SK-N-SH (cell line): ENCODE measurements around the gene GNAS. TPM values are rescaled to one million over a fixed set of nuclear protein-coding genes. Genes with fewer than 3 reads are reported as not detected.

Experiments used
- CTCF ChIA-PET: fragments of 300-600, 350-600 bp; formaldehyde crosslinking; extraction: SDS; loops from one replicate; lab custom pipeline; 2021; lab: Yijun Ruan, JAX
- POLR2A ChIA-PET: fragments of 350-600 bp; sonication (Branson Sonifier 250); formaldehyde crosslinking; extraction: SDS; loops from one replicate; lab custom pipeline; 2020; ENCODE audit warnings: antibody characterized with exemption, inconsistent platforms; lab: Yijun Ruan, JAX
- DNase-seq: peaks from one replicate; pipeline ENCODE4 v3.0.0; 2012
- H2AFZ ChIP-seq: fragments of 200-600 bp; sonication (generic); 2 replicates; pipeline ENCODE4 v1.8.1; 2016; ENCODE audit warnings: antibody characterized with exemption, mild to moderate bottlenecking, low read depth
- H3F3A ChIP-seq: fragments of 200-600 bp; sonication (generic); replicated peaks from 2 replicates; pipeline ENCODE3; 2016; ENCODE audit warnings: antibody characterized with exemption, mild to moderate bottlenecking; ENCODE audit not compliant: insufficient read depth
- H3K27ac ChIP-seq, 2 experiments: fragments of 200-500 bp in 1 of 2; fragments of 200-600 bp in 1 of 2; sonication (Bioruptor generic) in 1 of 2; sonication (generic), shearing (Covaris generic) in 1 of 2; 2 replicates each; pipeline versions ENCODE4 v1.5.1 to v1.6.1; 2014 to 2016; ENCODE audit warnings: low read depth in 2 of 2, inconsistent platforms in 1 of 2, low read length in 1 of 2, mild to moderate bottlenecking in 1 of 2, mixed read lengths in 1 of 2
- H3K27me3 ChIP-seq: fragments of 200-600 bp; sonication (generic), shearing (Covaris generic); 2 replicates; pipeline ENCODE4 v1.6.1; 2016; ENCODE audit warnings: mixed run types; ENCODE audit not compliant: insufficient read depth
- H3K36me3 ChIP-seq, 2 experiments: fragments of 200-500 bp in 1 of 2; fragments of 200-600 bp in 1 of 2; sonication (Bioruptor generic) in 1 of 2; sonication (generic) in 1 of 2; replicated peaks in 1 of 2; 2 replicates each; pipeline versions ENCODE3 to v1.5.1; 2014 to 2016; ENCODE audit warnings: low read length in 1 of 2, mild to moderate bottlenecking in 1 of 2; ENCODE audit not compliant: insufficient read depth in 2 of 2, control insufficient read depth in 1 of 2
- H3K4me1 ChIP-seq, 2 experiments: fragments of 200-500 bp in 1 of 2; fragments of 200-600 bp in 1 of 2; sonication (Bioruptor generic) in 1 of 2; sonication (generic), shearing (Covaris generic) in 1 of 2; 2 replicates each; pipeline versions ENCODE4 v1.5.1 to v1.6.1; 2014 to 2016; ENCODE audit warnings: low read depth in 1 of 2, low read length in 1 of 2, mixed run types in 1 of 2; ENCODE audit not compliant: insufficient read depth in 2 of 2, control insufficient read depth in 1 of 2
- H3K4me2 ChIP-seq: fragments of 200-600 bp; sonication (generic), shearing (Covaris generic); 2 replicates; pipeline ENCODE4 v1.6.1; 2017; ENCODE audit warnings: mixed run types
- H3K4me3 ChIP-seq, 2 experiments: fragments of 200-500 bp in 1 of 2; fragments of 200-600 bp in 1 of 2; sonication (Bioruptor generic) in 1 of 2; sonication (generic), shearing (Covaris generic) in 1 of 2; 2 replicates each; pipeline versions ENCODE4 v1.5.1 to v1.8.1; 2014 to 2016; ENCODE audit warnings: low read depth in 2 of 2, inconsistent platforms in 1 of 2, low read length in 1 of 2, mild to moderate bottlenecking in 1 of 2, mixed read lengths in 1 of 2, moderate library complexity in 1 of 2
- H3K79me2 ChIP-seq: fragments of 200-600 bp; sonication (generic); 2 replicates; pipeline ENCODE4 v1.8.1; 2017; ENCODE audit warnings: mild to moderate bottlenecking; ENCODE audit not compliant: insufficient read depth
- H3K9ac ChIP-seq: fragments of 200-600 bp; sonication (generic); 2 replicates; pipeline ENCODE4 v1.6.1; 2017; ENCODE audit warnings: mixed run types
- H3K9me2 ChIP-seq: fragments of 200-600 bp; sonication (generic); 2 replicates; pipeline ENCODE4 v1.6.1; 2017; ENCODE audit warnings: mixed run types
- H3K9me3 ChIP-seq: fragments of 200-600 bp; sonication (generic); 2 replicates; pipeline ENCODE4 v1.6.1; 2017; ENCODE audit warnings: mixed run types, mild to moderate bottlenecking, moderate library complexity
- H4K20me1 ChIP-seq: fragments of 200-600 bp; sonication (generic); 2 replicates; pipeline ENCODE4 v1.6.1; 2017; ENCODE audit warnings: mild to moderate bottlenecking, mixed run types; ENCODE audit not compliant: insufficient read depth
- CTCF ChIP-seq: fragments of 200-600 bp; sonication (generic); IDR thresholded peaks from 2 replicates; pipeline ENCODE4 v1.6.1; 2017; ENCODE audit warnings: antibody characterized with exemption, mild to moderate bottlenecking, moderate library complexity
- GABPA ChIP-seq: IDR thresholded peaks from 2 replicates; pipeline ENCODE4 v1.4.0; 2012; ENCODE audit warnings: low read depth, mild to moderate bottlenecking
- GATA2 ChIP-seq: sonication (generic); formaldehyde crosslinking; IDR thresholded peaks from 2 replicates; pipeline ENCODE4 v1.5.0; 2020; ENCODE audit warnings: mild to moderate bottlenecking, missing genetic modification reagents
- IRF3 ChIP-seq: fragments of 150-350 bp; IDR thresholded peaks from 2 replicates; pipeline ENCODE4 v1.6.1; 2016; ENCODE audit warnings: mild to moderate bottlenecking, low read depth, low read length
- MAX ChIP-seq: IDR thresholded peaks from 2 replicates; pipeline ENCODE4 v1.4.0; 2012; ENCODE audit warnings: low read depth
- MXI1 ChIP-seq: IDR thresholded peaks from 2 replicates; pipeline ENCODE4 v1.6.1; 2012; ENCODE audit warnings: mild to moderate bottlenecking, low read depth, low read length, improper control_type of control experiment
- NFIC ChIP-seq: IDR thresholded peaks from 2 replicates; pipeline ENCODE4 v1.4.0; 2012; ENCODE audit warnings: borderline replicate concordance
- NRF1 ChIP-seq: IDR thresholded peaks from 2 replicates; pipeline ENCODE4 v1.6.1; 2012; ENCODE audit warnings: low read depth, mild to moderate bottlenecking, low read length
- POLR2AphosphoS5 ChIP-seq: IDR thresholded peaks from 2 replicates; pipeline ENCODE4 v1.6.1; 2012; ENCODE audit warnings: low read depth, low read length
- RAD21 ChIP-seq: IDR thresholded peaks from 2 replicates; pipeline ENCODE4 v1.6.1; 2012; ENCODE audit warnings: mild to moderate bottlenecking, low read length
- REST ChIP-seq: IDR thresholded peaks from 2 replicates; pipeline ENCODE4 v1.6.1; 2012; ENCODE audit warnings: mild to moderate bottlenecking, low read depth, low read length, moderate library complexity
- RFX5 ChIP-seq: IDR thresholded peaks from 2 replicates; pipeline ENCODE4 v1.6.1; 2012; ENCODE audit warnings: mild to moderate bottlenecking, improper control_type of control experiment, low read length
- SIN3A ChIP-seq: IDR thresholded peaks from 2 replicates; pipeline ENCODE4 v1.6.1; 2012; ENCODE audit warnings: low read depth, mild to moderate bottlenecking, low read length, moderate library complexity, borderline replicate concordance
- TEAD4 ChIP-seq: IDR thresholded peaks from 2 replicates; pipeline ENCODE4 v1.4.0; 2012; ENCODE audit warnings: mild to moderate bottlenecking, borderline replicate concordance; ENCODE audit not compliant: insufficient read depth
- ZBTB33 ChIP-seq: IDR thresholded peaks from 2 replicates; pipeline ENCODE4 v1.4.0; 2012; ENCODE audit warnings: low read depth, borderline replicate concordance
- WGBS: methylation state at CpG from one replicate; pipeline ENCODE4 v1.1.6; 2017; ENCODE audit warnings: low lambda C conversion rate; 5-methylcytosine and 5-hydroxymethylcytosine counted together
- polyA plus RNA-seq, 3 experiments: library from polyadenylated mRNA; depleted of rRNA; stranded (reverse); fragments of >200 nt; gene quantifications; 2 replicates each; pipeline ENCODE4 v1.2.3, GENCODE V29; 2012

Gene GNAS
- polyA plus RNA-seq, 1 of the 3 experiments (the other 2 are of a cell fraction): 1,562 TPM

GRCh38 chr20:58906111-58906510, 53.6 kb downstream of the GNAS start (continued):
- TF ChIP-seq REST (no peak), NFIC (no peak), SIN3A (no peak), POLR2AphosphoS5 (no peak), RFX5 (no peak), RAD21 (no peak), GATA2 (CRISPR knock-in tag) (no peak)
- TF ChIP-seq, all 33 proteins: peak for 0

- H3K36me3 ChIP-seq: peaks cover 86 to 88% of the 10 kb centered on the region in 2 experiments
- H3K9ac ChIP-seq: no peak overlapping the region
- ChIA-PET POLR2A (interaction anchor here (1.3 kb wide), 1 partner anchor 125 kb away, joined by 5 read pairs; the partner anchor contains the start of gene ATP5F1E), CTCF (interaction anchor here (0.7 to 1.6 kb wide), 4 partner anchors 10 to 589 kb away, joined by 3 to 7 read pairs (median 3); no protein-coding TSS in a partner anchor)
- no peak for TF ChIP-seq GABPA
- no peak for TF ChIP-seq TEAD4
- TF ChIP-seq NRF1: no peak
- TF ChIP-seq NFIC: no peak
- no peak for TF ChIP-seq ZBTB33
- TF ChIP-seq IRF3: no peak
- no peak for TF ChIP-seq MXI1
- no peak for TF ChIP-seq REST
- TF ChIP-seq CTCF: no peak
- no peak for TF ChIP-seq MAX
- no peak for DNase-seq
- WGBS: 77% methylated on average over 3 of the region's 3 CpGs
- H3K4me1 ChIP-seq: peaks cover 20 to 26% of the 10 kb centered on the region in 2 experiments
- no peaks in the 10 kb centered on the region for H3K9me2 ChIP-seq
- peak overlapping the region; percentile 68 to 79 for H3K27ac ChIP-seq
- H3K9me3 ChIP-seq: no peaks in the 10 kb centered on the region
- H4K20me1 ChIP-seq: peaks cover 82% of the 10 kb centered on the region
- H3K4me2 ChIP-seq: peak overlapping the region; percentile 53
- H2AFZ ChIP-seq: no peak overlapping the region
- H3F3A ChIP-seq: peaks cover 84% of the 10 kb centered on the region
- H3K27me3 ChIP-seq: no peaks in the 10 kb centered on the region
- H3K4me3 ChIP-seq: no peak overlapping the region
- peaks cover 65% of the 10 kb centered on the region for H3K79me2 ChIP-seq
These were observed 54.4 kb downstream of the GNAS start for GRCh38 chr20:58906894-58907293.
